SK-N-DZ (cell line): ENCODE results near the gene UGT1A10.
"Not testable (repeated sequence)": the region's sequence is repeated elsewhere in the genome, so short reads cannot be mapped to it uniquely, and the experiment has no call there.

Source experiments
- DNase-seq: peaks from one replicate; pipeline ENCODE4 v3.0.0-alpha.2; 2015; ENCODE audit warnings: low spot score

Gene UGT1A10

GRCh38 chr2:233691443-233692433 lies 55.5 kb downstream of the UGT1A10 start:
- no peak for DNase-seq

GRCh38 chr2:233692648-233693047 lies 56.4 kb downstream of the UGT1A10 start, which contains the start of gene UGT1A6:
UGT1A6 (plus strand) TSS chr2:233692890; CDS start chr2:233693005, 115 bp downstream.
- DNase-seq: no peak

GRCh38 chr2:233693963-233694362 lies 57.7 kb downstream of the UGT1A10 start:
- DNase-seq: no peak

- no peak for DNase-seq
Measured at GRCh38 chr2:233698740-233699139, 62.5 kb downstream of the UGT1A10 start.

- DNase-seq: no peak
Measured at GRCh38 chr2:233699424-233700027, 63.3 kb downstream of the UGT1A10 start.

- DNase-seq: no peak
Measured at GRCh38 chr2:233700028-233700635, 63.9 kb downstream of the UGT1A10 start.

GRCh38 chr2:233700842-233701241 lies 64.6 kb downstream of the UGT1A10 start:
- not testable (repeated sequence) for DNase-seq

- DNase-seq: no peak
Measured at GRCh38 chr2:233702238-233702637, 66.0 kb downstream of the UGT1A10 start.

GRCh38 chr2:233705911-233706506 lies 69.8 kb downstream of the UGT1A10 start:
- no peak for DNase-seq

GRCh38 chr2:233706720-233707119 lies 70.5 kb downstream of the UGT1A10 start:
- DNase-seq: no peak

GRCh38 chr2:233707940-233708644 lies 71.8 kb downstream of the UGT1A10 start:
- no peak for DNase-seq

- no peak for DNase-seq
Measured at GRCh38 chr2:233708942-233709341, 72.7 kb downstream of the UGT1A10 start.

- peak; percentile 48 for DNase-seq
Measured at GRCh38 chr2:233711312-233712008, 75.2 kb downstream of the UGT1A10 start.

- DNase-seq: no peak
Measured at GRCh38 chr2:233712611-233713261, 76.5 kb downstream of the UGT1A10 start, which contains the start of gene UGT1A5. UGT1A5 (plus strand) TSS chr2:233712907; CDS start chr2:233712992, 85 bp downstream.

- DNase-seq: no peak
Measured at GRCh38 chr2:233713262-233713615, 77.0 kb downstream of the UGT1A10 start.

GRCh38 chr2:233714121-233714520 lies 77.9 kb downstream of the UGT1A10 start:
- no peak for DNase-seq

- no peak for DNase-seq
Measured at GRCh38 chr2:233718552-233718951, 82.3 kb downstream of the UGT1A10 start, which contains the start of gene UGT1A4. UGT1A4 (plus strand) TSS chr2:233718736; CDS start chr2:233718821, 85 bp downstream.

- no peak for DNase-seq
Measured at GRCh38 chr2:233728723-233729301, 92.6 kb downstream of the UGT1A10 start, which contains the start of gene UGT1A3. UGT1A3 (plus strand) TSS chr2:233729042; CDS start chr2:233729127, 85 bp downstream.
